ENCODE data around the gene ALOXE3.
"Not testable (repeated sequence)": the region's sequence is repeated elsewhere in the genome, so short reads cannot be mapped to it uniquely, and the experiment has no call there.

Gene ALOXE3

GRCh38 chr17:8067806-8068205, 50.5 kb downstream of the ALOXE3 start:
- no peak for DNase-seq

GRCh38 chr17:8066841-8067775, 51.2 kb downstream of the ALOXE3 start:
- no peak for DNase-seq

- no peak for DNase-seq
Measured at GRCh38 chr17:8064561-8065019, 53.7 kb downstream of the ALOXE3 start.

DNA sequence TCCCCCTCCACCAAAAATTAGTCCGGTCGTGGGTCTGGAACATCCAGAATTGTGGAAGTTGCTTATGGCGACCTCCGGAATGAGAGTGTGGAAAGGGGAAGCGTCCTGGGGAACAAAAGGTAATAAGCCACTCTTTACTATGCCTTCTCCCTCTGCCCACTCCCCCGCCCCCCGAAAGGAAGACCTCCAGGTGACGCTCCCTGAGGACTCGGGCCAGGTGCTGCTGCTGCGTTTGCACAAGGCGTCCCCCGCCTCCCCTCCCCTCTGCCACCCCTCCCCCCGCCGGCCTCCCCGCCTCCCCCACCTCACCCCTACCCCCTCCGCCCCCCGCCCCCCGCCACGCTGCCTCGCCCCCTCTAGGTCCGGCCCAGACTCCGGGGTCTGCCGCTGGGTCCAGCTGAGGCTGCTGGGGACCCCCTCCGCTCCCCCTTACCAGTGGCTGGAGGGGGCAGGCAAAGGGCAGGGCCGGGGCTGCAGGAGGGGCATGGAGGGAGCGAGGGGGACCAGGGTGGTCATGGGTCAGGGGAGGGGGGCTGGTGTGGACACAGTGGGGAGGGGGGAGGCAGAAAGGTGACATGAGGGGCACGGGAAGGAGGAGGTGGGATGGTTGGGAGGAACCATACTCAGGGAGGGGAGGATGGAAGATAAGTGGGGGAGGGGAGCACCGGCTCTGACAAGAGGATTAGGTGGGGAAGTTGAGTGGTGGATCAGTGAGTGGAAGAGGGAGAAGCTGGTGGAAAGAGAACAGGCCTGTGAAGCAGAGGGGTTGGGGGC, 54.4 kb downstream of the ALOXE3 start:
- DNase-seq, result no peak

DNA sequence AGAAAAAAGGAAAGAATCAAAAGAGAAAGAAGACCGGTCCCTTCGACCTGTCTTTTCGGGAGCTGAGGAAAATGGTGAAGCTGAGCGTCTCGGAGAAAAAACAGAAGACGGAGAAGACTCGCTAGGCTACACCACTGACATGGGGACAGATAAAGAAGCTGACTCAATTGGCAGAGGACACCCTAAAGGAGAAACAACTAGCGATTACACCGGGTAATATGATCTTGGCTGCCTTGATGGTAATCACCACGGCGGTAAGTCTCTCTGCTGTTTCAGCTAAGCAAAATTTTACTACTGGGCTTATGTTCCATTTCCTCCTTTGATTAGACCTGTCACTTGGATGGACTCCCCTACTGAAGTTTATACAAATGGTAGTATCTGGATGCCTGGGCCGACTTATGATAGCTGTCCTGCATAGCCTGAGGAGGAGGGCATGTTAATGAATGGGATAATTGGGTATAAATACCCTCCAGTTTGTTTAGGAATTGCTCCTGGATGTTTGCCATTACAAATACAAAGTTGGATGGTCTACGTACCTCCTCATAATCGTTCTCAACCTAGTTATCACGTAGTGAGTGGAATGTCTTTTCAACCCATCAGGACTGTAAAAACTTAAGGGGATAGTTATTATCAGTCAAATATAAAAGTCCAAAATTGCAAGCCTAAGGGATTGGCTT, 55.4 kb downstream of the ALOXE3 start:
- no peak for DNase-seq

GRCh38 chr17:8062435-8062806, 55.9 kb downstream of the ALOXE3 start:
- DNase-seq, result no peak

DNA sequence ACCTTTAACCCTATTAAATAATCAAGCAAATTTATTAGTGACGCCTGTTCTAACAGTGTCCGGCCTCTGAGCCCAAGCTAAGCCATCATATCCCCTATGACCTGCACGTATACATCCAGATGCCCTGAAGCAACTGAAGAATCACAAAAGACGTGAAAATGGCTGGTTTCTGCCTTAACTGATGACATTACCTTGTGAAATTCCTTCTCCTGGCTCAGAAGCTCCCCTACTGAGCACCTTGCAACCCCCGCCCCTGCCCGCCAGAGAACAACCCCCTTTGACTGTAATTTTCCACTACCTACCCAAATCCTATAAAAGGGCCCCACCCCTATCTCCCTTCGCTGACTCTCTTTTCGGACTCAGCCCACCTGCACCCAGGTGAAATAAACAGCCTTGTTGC, 56.5 kb downstream of the ALOXE3 start:
- not testable (repeated sequence) for DNase-seq

- DNase-seq, result peak; percentile 67
Measured at GRCh38 chr17:8060274-8060673, 58.0 kb downstream of the ALOXE3 start.

DNA sequence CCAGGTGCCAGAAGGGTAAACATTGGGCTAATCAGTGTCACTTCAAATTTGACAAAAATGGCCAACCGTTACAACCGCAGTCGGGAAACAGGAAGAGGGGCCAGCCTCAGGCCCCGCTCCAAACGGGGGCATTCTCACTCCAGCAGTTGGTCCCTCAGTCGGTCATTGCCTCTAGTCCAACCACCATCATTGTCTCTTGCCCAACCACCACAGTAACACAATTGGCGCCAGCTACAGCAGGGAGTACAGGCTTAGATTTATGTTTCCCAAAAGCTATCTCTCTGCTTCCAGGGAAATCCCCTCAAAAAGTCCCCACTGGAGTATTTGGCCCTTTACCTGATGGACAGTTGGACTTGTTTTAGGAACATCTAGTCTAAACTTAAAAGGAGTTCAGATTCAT, 59.2 kb downstream of the ALOXE3 start:
- no peak for DNase-seq

DNA sequence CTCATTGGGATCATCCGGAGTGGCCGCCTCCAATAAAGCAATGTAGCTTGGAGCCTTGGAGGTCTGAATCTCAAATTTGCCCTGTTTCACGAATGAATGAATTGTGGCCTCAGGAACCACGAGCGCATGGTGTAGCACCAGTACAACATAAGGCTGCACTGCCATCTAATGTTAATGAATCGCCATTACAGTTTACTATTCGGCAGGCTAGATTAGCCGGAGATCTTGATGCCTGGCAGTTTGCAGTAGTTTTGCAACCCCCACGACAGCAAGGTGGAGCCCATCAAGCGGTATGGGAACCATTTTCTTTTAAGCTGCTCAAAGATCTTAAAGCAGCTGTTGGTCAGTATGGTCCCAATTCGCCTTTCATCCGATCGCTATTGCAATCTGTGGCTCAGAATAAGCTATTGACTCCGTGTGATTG, 60.6 kb downstream of the ALOXE3 start:
- peak; percentile 53 for DNase-seq

DNA sequence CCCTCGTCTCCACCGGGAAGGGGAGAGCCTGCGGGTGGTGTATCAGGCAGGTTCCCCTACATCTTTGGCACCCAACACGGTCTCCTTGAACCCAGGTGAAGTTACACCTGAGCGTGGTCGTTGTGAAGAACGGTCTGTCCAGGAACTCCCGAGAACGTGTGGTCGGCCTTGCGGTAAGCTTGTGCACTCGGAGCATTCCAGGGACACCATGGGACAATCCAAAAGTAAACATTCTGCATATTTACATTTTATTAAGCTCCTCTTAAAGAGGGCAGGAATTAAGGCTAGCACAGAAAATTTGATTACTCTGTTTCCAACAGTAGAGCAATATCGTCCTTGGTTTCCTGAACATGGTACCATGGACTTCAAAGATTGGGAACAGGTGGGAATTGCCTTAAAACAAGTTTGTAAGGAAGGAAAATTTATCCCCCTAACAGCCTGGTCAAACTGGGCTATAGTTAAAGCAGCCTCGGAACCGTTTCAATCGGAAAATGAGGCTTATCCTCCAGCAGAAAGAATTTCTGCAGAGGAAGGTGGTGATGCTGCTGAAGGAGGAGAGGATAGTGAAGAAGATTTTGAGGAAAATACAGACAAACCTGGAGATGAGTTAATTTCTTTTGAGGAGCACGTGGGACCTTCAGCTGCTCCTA, 61.2 kb downstream of the ALOXE3 start:
- no peak for DNase-seq

DNA sequence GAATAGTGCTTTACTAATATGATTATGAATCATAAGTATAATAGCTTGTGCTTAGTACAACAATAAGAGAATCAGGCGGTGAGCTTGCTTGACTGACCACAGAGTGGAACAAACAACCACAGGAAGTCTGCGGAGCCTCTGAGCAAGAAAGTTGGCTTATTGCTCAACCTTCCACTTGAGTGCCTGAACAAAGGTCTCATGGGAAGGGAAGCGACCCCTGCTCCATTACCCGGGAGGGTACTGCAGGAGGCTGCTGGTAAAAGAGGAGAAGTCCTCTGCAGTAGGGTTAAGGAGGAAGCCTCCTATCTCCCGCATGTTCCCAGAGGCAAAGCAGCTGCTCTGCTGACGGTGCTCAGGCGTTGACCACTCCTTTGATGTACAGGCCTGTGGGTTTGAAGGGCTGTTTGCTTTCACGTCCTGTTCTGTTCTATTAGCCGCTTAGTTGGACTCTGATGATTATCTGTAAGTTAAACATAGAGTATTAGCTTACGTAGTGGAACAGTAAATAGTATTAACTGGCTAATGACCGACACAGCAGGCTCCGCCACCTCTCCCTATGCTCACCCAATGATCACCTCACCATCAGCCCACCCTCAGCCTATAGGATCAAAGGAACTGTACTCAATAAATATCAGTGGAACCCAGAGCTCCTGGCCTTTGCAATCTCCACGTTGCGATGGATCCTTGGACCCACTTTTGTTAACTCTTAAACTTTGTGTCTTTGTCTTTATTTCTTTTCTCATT, 61.9 kb downstream of the ALOXE3 start:
- no peak for DNase-seq

DNA sequence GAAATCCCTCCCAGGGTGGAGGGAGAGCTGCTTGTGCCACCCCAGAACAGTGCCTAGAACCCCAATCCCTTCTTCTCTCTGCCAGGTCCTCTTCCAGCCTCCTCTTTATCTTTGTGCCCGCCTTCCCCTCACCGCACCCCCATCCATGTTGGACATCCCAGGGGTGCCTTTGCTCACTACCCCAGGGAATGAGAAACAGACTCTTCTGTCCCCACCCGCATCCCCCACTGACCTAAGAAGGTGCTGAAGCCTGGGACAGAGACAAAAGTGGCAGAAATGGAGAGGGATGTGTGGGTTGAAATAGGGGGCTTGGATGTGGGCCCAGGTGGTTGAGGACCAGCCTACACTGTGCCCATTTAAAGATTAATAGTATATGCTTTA, 62.5 kb downstream of the ALOXE3 start:
- no peak for DNase-seq

- DNase-seq, result no peak
Measured at GRCh38 chr17:8053600-8053999, 64.7 kb downstream of the ALOXE3 start.

GRCh38 chr17:8052256-8053252, 65.8 kb downstream of the ALOXE3 start:
- no peak for DNase-seq

- no peak for DNase-seq
Measured at GRCh38 chr17:8051831-8052230, 66.5 kb downstream of the ALOXE3 start.

DNA sequence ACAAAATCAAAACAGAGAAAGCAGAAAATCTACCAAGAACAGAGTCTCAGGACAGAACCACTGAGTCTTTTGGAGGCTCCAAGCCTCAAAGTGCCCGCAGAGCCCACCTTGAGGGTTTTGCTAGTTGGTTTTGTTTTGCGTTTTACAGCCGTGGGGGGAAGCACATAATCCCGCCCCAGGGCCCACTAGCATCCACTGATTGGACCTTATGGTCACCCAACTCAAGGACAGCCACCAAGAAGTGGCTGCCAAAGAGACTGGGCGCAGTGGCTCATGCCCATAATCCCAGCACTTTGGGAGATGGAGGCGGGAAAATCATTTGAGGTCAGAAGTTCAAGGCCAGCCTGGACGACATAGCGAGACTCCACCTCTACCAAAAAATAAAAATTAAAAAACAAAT, 69.6 kb downstream of the ALOXE3 start:
- no peak for DNase-seq

GRCh38 chr17:8048236-8048635, 70.1 kb downstream of the ALOXE3 start:
- no peak for DNase-seq

GRCh38 chr17:8047769-8048110, 70.6 kb downstream of the ALOXE3 start:
- DNase-seq, result no peak

- no peak for DNase-seq
Measured at GRCh38 chr17:8046929-8047768, 71.2 kb downstream of the ALOXE3 start.
